Astrocyte of the cerebellum (primary cell): ENCODE data around the gene DNAH8.

Source experiments
- DNase-seq: peaks from one replicate; pipeline ENCODE4 v3.0.0-alpha.2; 2011; ENCODE audit warnings: low read depth
- H3K4me3 ChIP-seq: 2 replicates; pipeline ENCODE4 v1.5.1; 2011; ENCODE audit warnings: mild to moderate bottlenecking, low read depth, low read length, moderate library complexity
- in situ Hi-C: cut with HindIII; loops from 2 replicates; pipeline ENCODE4 v1.10.0; 2017; ENCODE audit warnings: low sequenced_read_pairs
- TF ChIP-seq, protein P1 (sequence below): IDR thresholded peaks from 2 replicates; pipeline ENCODE4 v1.5.1; 2012; ENCODE audit warnings: low read length, low read depth, moderate library complexity, mild to moderate bottlenecking; ENCODE audit errors: missing control alignments

The DNAH8 gene

DNA sequence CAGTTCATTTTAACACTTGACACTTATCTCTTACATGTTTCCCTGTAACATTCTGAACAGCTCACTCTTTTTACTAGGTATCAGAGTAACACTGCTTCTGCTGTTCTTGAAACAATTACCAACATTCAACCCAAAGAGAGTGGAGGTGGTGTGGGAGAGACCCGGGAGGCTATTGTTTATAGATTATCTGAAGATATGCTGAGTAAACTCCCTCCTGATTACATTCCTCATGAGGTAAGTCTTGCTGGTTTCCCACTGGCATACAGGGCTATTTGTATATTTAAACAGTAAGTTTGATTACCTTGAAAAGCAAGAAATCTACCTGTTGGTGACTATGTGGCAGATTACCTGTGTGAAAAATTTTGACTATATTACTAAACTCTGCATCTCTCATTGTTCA, 293.6 kb downstream of the DNAH8 start:
- no peak for DNase-seq
- TF ChIP-seq, protein P1, sequence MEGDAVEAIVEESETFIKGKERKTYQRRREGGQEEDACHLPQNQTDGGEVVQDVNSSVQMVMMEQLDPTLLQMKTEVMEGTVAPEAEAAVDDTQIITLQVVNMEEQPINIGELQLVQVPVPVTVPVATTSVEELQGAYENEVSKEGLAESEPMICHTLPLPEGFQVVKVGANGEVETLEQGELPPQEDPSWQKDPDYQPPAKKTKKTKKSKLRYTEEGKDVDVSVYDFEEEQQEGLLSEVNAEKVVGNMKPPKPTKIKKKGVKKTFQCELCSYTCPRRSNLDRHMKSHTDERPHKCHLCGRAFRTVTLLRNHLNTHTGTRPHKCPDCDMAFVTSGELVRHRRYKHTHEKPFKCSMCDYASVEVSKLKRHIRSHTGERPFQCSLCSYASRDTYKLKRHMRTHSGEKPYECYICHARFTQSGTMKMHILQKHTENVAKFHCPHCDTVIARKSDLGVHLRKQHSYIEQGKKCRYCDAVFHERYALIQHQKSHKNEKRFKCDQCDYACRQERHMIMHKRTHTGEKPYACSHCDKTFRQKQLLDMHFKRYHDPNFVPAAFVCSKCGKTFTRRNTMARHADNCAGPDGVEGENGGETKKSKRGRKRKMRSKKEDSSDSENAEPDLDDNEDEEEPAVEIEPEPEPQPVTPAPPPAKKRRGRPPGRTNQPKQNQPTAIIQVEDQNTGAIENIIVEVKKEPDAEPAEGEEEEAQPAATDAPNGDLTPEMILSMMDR: no peak
- in situ Hi-C loops: no loop called here
- H3K4me3 ChIP-seq: no peak overlapping the region

DNA sequence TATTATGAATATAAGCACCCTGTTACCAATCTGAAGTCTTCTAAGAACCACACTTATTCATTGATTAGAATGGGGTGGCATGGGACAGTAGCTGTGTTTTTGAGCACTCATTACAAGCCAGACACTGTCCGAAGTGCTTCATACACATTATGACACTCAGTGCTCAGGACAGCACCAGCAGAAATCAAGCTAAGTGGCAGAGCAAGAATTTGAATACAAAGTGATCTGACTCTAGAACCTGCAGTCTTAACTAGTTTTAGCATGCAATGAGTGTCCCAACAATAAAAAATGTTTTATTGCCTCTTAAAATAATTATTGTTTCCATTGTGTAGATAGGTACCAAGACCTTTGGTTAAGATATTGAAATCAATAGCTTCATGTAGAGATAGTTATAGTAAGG, 294.4 kb downstream of the DNAH8 start:
- in situ Hi-C loops: no loop called here
- TF ChIP-seq, protein P1: no peak
- no peak for DNase-seq
- H3K4me3 ChIP-seq: no peak overlapping the region

DNA sequence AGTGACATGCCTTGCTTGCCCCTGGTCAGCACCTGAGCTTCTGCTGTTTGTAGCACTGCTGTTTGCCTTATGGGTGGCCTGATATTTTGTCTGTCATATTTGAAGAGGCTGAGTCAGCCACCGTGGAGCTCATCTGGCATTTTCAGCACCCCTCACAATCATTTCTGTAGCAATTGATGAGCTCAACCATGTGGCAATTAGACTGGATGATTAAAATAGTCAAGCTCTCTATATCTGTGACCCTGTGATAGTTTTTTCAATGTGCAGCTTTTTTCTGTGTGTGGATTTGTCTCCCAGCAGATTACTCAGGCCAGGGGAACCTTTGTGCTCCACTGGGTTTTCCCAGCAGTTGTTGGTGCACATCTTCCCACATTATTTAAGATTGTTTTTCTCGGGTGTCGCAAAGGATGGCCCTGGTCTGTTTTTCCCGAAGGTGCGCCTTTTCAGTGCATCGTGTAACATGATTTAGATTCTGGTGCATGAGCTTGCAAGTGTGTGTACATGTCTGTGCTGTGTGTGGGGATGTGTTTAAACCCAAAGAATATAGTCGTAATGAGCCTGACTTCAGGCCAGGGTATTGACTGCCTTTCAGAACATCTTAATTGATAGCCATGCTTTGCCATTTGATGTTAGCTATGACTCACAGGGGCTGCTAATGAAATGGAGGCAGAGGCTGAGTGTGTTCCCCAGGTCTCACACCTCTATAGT, 301.9 kb downstream of the DNAH8 start:
- no peak for DNase-seq
- in situ Hi-C loops: no loop called here
- H3K4me3 ChIP-seq: no peak overlapping the region
- TF ChIP-seq, protein P1: no peak

DNA sequence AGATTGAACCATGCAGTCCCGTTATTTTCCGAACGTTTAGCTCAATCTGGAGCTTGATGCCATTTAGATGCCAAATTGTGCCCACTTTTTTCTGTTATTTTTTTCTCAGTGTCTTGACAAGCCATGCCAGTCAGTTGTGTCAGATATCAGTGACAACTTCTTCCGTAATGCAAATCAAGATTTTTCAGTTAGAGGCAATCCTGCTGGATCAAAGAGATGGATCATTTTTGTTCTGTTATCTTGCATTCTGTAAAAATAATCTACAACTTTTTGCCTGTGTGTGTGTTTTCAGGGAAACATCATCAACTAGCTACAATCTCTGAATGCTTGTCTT, 302.4 kb downstream of the DNAH8 start:
- no peak for DNase-seq
- in situ Hi-C loops: no loop called here
- TF ChIP-seq, protein P1: no peak

DNA sequence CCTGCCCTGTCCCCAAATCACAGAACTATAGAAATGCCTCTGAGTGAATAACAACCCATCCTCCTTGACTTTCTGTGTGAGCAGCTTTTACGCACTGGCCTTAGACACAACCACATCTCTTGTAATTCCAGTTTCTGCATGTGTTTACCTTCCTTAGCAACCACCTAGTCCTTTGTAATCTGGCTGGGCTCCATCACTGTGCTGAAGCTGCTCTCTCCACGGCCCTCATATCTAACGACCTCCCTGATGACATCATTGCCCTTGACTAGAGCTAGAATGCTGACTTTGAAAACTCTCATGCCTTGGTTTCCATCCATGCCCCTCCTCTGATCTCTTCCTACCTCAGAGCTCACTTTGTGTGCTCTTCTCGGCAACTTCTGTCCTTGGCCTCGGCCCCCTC, 303.0 kb downstream of the DNAH8 start:
- TF ChIP-seq, protein P1: no peak
- in situ Hi-C loops: no loop called here
- no peak for DNase-seq
- H3K4me3 ChIP-seq: no peak overlapping the region

More for the DNA sequence above, 302.4 kb downstream of the DNAH8 start:
- H3K4me3 ChIP-seq: no peak overlapping the region

DNA sequence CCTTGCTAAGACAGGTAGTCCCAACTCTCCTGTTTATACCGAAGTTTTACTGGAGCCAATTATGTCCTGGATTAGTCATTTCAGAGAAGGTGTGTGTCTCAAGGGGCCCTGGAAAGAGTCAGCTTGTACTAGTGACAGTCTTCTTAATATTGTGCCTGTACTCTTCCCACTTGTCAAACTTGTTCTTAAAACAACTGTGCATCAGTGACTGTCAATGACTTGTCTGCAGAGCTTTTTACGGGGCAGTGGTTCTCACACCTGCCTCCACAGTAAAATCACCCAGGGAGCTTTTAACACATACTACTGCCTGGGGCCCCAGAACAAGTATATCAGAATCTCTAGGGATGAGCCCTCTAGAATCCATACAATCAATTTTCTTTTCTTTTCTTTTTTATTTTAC, 305.0 kb downstream of the DNAH8 start:
- no peak overlapping the region for H3K4me3 ChIP-seq
- TF ChIP-seq, protein P1: no peak
- in situ Hi-C loops: no loop called here
- no peak for DNase-seq
